OCI-LY1 (cell line): ENCODE results near the gene FAM83F.

ENCODE experiments used
- H2AFZ ChIP-seq: fragments of 200-600 bp; sonication (generic), shearing (Covaris generic); 2 replicates; pipeline ENCODE4 v1.6.0; 2014; ENCODE audit warnings: antibody characterized with exemption, mild to moderate bottlenecking, low read length
- H3F3A ChIP-seq: fragments of 200-600 bp; sonication (generic), shearing (Covaris generic); 2 replicates; pipeline ENCODE4 v1.6.0; 2014; ENCODE audit warnings: mild to moderate bottlenecking, antibody characterized with exemption, low read length, moderate library complexity; ENCODE audit not compliant: insufficient read depth
- H3K27ac ChIP-seq: fragments of 200-600 bp; sonication (generic); 2 replicates; pipeline ENCODE4 v1.5.1; 2014; ENCODE audit warnings: low read length, mixed run types, mild to moderate bottlenecking, low read depth; ENCODE audit not compliant: poor library complexity, severe bottlenecking
- H3K27me3 ChIP-seq: fragments of 200-600 bp; sonication (generic); 2 replicates; pipeline ENCODE4 v1.6.0; 2014; ENCODE audit warnings: antibody characterized with exemption, mild to moderate bottlenecking, low read length, moderate library complexity; ENCODE audit not compliant: insufficient read depth
- H3K36me3 ChIP-seq: fragments of 200-600 bp; sonication (generic); 2 replicates; pipeline ENCODE4 v1.6.1; 2014; ENCODE audit warnings: mild to moderate bottlenecking, antibody characterized with exemption, low read length, moderate library complexity, mixed read lengths; ENCODE audit not compliant: insufficient read depth
- H3K4me1 ChIP-seq: fragments of 200-600 bp; sonication (generic); 2 replicates; pipeline ENCODE4 v1.5.1; 2014; ENCODE audit warnings: mild to moderate bottlenecking, low read length, moderate library complexity; ENCODE audit not compliant: insufficient read depth, severe bottlenecking
- H3K4me2 ChIP-seq: fragments of 200-600 bp; sonication (generic), shearing (Covaris generic); 2 replicates; pipeline ENCODE4 v1.6.1; 2014; ENCODE audit warnings: low read length
- H3K4me3 ChIP-seq: fragments of 200-600 bp; sonication (generic); 2 replicates; pipeline ENCODE4 v1.5.1; 2014; ENCODE audit warnings: low read length, low read depth, mild to moderate bottlenecking, mixed read lengths; ENCODE audit not compliant: poor library complexity, severe bottlenecking
- H3K79me2 ChIP-seq: fragments of 200-600 bp; shearing (Covaris generic); 2 replicates; pipeline ENCODE4 v1.6.1; 2016; ENCODE audit warnings: mixed run types, low read length, mixed read lengths; ENCODE audit not compliant: insufficient read depth
- H3K9ac ChIP-seq: fragments of 200-600 bp; sonication (generic), shearing (Covaris generic); 2 replicates; pipeline ENCODE4 v1.6.1; 2014; ENCODE audit warnings: mild to moderate bottlenecking, low read length, mixed read lengths
- H3K9me2 ChIP-seq: fragments of 200-600 bp; sonication (generic), shearing (Covaris generic); 2 replicates; pipeline ENCODE4 v1.6.1; 2014; ENCODE audit warnings: low read depth, mild to moderate bottlenecking, low read length, mixed read lengths
- H3K9me3 ChIP-seq: fragments of 200-600 bp; shearing (Covaris generic); 2 replicates; pipeline ENCODE4 v1.6.1; 2014; ENCODE audit warnings: low read length, mixed read lengths
- H4K20me1 ChIP-seq: fragments of 200-600 bp; sonication (generic), shearing (Covaris generic); 2 replicates; pipeline ENCODE4 v1.6.0; 2016; ENCODE audit warnings: mild to moderate bottlenecking, low read length; ENCODE audit not compliant: insufficient read depth
- CTCF ChIP-seq: fragments of 200-600 bp; sonication (generic), shearing (Covaris generic); IDR thresholded peaks from 2 replicates; pipeline ENCODE4 v1.5.1; 2017; ENCODE audit warnings: mild to moderate bottlenecking, antibody characterized with exemption, low read length, moderate library complexity, mixed read lengths
- EZH2 ChIP-seq: fragments of 200-600 bp; sonication (generic), shearing (Covaris generic); IDR thresholded peaks from 2 replicates; pipeline ENCODE4 v1.8.0; 2017; ENCODE audit warnings: borderline replicate concordance, mixed run types, mild to moderate bottlenecking, antibody characterized with exemption, low read length, moderate library complexity, mixed read lengths

Gene FAM83F

GRCh38 chr22:40044102-40044869, 49.5 kb downstream of the FAM83F start:
- Histone ChIP-seq H3K36me3 (no peaks in the 10 kb centered on the region), H4K20me1 (no peaks in the 10 kb centered on the region), H3K27ac (peak overlapping the region; percentile 78), H3K79me2 (peaks cover 33% of the 10 kb centered on the region), H3K4me1 (peaks cover 54% of the 10 kb centered on the region), H2AFZ (no peak overlapping the region), H3K27me3 (no peaks in the 10 kb centered on the region), H3K9me2 (no peaks in the 10 kb centered on the region), H3K4me3 (peak overlapping the region; percentile 69), H3K9me3 (no peaks in the 10 kb centered on the region), H3F3A (no peaks in the 10 kb centered on the region), H3K9ac (peak overlapping the region; percentile 72), H3K4me2 (peak overlapping the region; percentile 83)
- TF ChIP-seq CTCF (no peak), EZH2 (no peak)

- Histone ChIP-seq H3K4me1 (peaks cover 63% of the 10 kb centered on the region), H3K4me3 (peak overlapping the region; percentile 96), H3K9me3 (no peaks in the 10 kb centered on the region), H3K27ac (peak overlapping the region; percentile 91), H2AFZ (no peak overlapping the region), H3K27me3 (no peaks in the 10 kb centered on the region), H3K36me3 (no peaks in the 10 kb centered on the region), H3K79me2 (peaks cover 33% of the 10 kb centered on the region), H3F3A (0 out of 2 replicates have a peak, but pooled peaks cover 2% of the 10 kb centered on the region), H4K20me1 (no peaks in the 10 kb centered on the region), H3K9ac (peak overlapping the region; percentile 98), H3K9me2 (no peaks in the 10 kb centered on the region), H3K4me2 (peak overlapping the region; percentile 74)
- TF ChIP-seq EZH2 (no peak), CTCF (no peak)
Observed at GRCh38 chr22:40044870-40045834, 50.4 kb downstream of the FAM83F start.

GRCh38 chr22:40046126-40046525, 51.4 kb downstream of the FAM83F start:
- Histone ChIP-seq H3K4me2 (peak overlapping the region; percentile 74), H3K27me3 (no peaks in the 10 kb centered on the region), H3K27ac (peak overlapping the region; percentile 91), H3K4me3 (peak overlapping the region; percentile 96), H3K4me1 (peaks cover 67% of the 10 kb centered on the region), H3K9me3 (no peaks in the 10 kb centered on the region), H4K20me1 (no peaks in the 10 kb centered on the region), H3K79me2 (peaks cover 33% of the 10 kb centered on the region), H3K9me2 (no peaks in the 10 kb centered on the region), H3K9ac (peak overlapping the region; percentile 98), H2AFZ (no peak overlapping the region), H3K36me3 (no peaks in the 10 kb centered on the region), H3F3A (0 out of 2 replicates have a peak, but pooled peaks cover 2% of the 10 kb centered on the region)
- TF ChIP-seq EZH2 (no peak), CTCF (no peak)
